Stimulated activated CD8-positive, alpha-beta memory T cell treated with anti-CD3 and anti-CD28 coated beads, Interleukin-15, amount 100 ng/mL, for 24 hours (primary cell): Measurements from ENCODE around the gene SRGAP2C.
"Not testable (repeated sequence)": the region's sequence is repeated elsewhere in the genome, so short reads cannot be mapped to it uniquely, and the experiment has no call there.

ENCODE experiments used
- DNase-seq: peaks from one replicate; pipeline ENCODE4 v3.0.0-alpha.2; 2020; ENCODE audit warnings: low read depth

Gene SRGAP2C

GRCh38 chr1:121227544-121228330 lies 43.0 kb downstream of the SRGAP2C start:
- DNase-seq: not testable (repeated sequence)

- not testable (repeated sequence) for DNase-seq
Observed at GRCh38 chr1:121230636-121231035, 45.9 kb downstream of the SRGAP2C start.

GRCh38 chr1:121232445-121233125 lies 47.8 kb downstream of the SRGAP2C start:
- DNase-seq: not testable (repeated sequence)

- not testable (repeated sequence) for DNase-seq
Observed at GRCh38 chr1:121234090-121234759, 49.5 kb downstream of the SRGAP2C start.

- not testable (repeated sequence) for DNase-seq
Observed at GRCh38 chr1:121238384-121238783, 53.6 kb downstream of the SRGAP2C start.

DNA sequence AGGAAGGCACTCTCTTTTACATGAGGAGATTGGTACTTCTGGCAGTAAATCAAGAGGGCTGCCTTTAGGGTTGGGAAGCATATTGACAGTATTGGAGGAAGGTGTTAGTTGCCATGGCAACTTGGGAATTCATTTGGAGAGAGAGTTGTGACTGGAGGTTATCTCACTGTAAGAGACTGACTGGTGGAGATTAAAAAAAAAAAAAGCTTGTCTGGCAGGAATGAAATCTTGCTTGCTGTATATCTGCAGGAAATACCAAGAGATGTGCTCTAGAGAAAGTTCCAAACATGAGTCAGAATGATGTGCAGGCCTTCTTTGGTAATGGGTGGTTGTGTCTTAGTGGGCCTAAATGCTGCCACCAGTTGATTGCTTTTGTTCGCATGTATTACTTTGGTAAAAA lies 59.1 kb downstream of the SRGAP2C start:
- DNase-seq: not testable (repeated sequence)

DNA sequence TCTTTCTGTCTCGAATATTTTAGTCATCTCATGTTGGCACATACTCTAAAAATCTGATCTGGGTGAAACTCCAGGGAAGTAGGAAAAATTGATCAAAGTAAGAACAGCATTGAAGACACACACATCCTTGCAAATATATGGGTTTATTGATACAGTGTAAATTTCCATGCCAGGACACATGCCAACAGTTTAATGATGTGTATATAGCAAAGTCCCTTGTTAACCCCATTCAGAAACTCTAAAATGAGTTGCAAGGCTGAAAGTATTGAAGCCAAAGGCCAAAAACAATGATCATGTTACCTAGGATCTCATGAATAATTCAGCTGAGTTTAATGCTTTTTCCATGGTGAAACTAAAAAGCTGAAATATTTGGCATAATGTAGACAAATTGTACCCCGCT lies 61.6 kb downstream of the SRGAP2C start:
- not testable (repeated sequence) for DNase-seq

DNA sequence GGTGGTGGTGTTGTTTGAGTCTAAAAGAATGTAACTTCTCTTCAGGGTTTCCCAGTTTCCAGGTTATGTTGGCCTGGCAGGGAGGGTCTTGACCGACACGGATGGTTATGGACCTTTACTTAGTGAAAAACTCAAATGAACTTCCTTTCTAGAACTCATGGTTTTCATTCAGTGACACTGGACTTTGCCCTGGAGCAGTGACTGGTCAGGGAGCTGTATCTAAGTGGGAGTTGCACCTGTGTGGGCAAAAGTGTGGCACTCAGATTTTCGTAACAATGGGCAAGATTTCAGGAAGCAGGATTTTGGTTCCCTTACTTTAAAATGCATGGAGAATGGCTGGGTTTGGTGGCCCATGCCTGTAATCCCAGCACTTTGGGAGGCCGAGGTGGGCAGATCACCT lies 67.9 kb downstream of the SRGAP2C start:
- not testable (repeated sequence) for DNase-seq

DNA sequence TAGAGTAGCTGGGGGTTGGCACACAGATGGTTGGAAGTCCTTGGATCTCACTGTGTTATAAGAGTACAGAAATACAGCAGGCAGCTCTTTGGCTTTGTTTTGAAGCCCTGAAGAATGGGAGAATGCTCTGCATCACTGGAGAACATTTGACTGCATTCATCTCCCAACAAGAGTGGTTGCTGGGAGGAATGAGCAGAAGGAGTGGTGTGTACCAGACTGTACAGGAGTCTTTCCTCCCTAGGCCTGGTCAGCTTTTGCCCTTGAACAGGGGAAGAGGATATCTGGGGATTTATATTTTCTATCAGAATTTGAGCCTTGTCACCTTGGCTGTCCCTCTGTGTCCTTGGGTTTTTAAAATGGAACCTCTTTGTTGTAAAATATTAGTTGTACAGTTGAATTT lies 69.8 kb downstream of the SRGAP2C start:
- not testable (repeated sequence) for DNase-seq

DNA sequence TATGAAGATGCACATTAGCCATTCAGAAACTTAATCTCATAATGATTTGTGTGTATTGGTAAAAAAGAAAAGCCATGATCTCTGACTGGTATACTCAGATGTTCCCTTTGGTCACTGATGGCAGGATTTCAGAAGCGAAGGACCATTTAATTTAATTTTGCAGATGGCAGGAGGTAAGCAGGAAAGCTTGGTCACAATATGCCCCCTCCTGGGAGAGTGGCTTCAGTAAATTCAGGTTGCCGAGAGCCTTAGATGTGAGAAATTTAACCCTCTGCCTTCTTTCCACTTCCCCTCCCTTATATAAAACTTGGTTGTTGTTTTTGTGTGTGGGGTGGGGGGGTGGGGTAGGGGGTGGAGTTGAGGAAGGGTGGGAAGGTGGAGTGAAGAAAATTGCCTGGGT lies 72.9 kb downstream of the SRGAP2C start:
- DNase-seq: not testable (repeated sequence)

- not testable (repeated sequence) for DNase-seq
Observed at GRCh38 chr1:121258134-121258533, 73.4 kb downstream of the SRGAP2C start.

GRCh38 chr1:121260205-121260604 lies 75.4 kb downstream of the SRGAP2C start:
- not testable (repeated sequence) for DNase-seq

DNA sequence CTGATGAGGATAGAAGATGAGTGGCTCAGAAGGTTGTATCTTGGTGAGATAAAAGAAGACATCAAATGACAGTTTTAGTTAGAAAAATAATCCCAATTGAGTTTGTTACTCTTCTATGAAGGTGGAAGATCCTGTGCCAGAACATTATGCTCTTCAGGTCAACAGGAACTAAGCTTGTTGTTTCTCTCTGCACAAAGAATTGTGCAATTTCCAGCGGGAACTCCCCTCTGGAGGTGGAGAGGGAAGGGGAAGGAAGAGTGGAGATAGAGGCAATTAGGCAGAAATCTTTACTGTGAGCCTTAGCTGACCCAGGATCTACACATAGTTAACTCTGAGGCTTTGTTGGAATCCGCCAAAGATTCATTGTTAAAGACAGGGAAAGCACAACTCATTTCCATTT lies 77.4 kb downstream of the SRGAP2C start:
- not testable (repeated sequence) for DNase-seq

- DNase-seq: not testable (repeated sequence)
Observed at GRCh38 chr1:121263789-121264244, 79.0 kb downstream of the SRGAP2C start.

DNA sequence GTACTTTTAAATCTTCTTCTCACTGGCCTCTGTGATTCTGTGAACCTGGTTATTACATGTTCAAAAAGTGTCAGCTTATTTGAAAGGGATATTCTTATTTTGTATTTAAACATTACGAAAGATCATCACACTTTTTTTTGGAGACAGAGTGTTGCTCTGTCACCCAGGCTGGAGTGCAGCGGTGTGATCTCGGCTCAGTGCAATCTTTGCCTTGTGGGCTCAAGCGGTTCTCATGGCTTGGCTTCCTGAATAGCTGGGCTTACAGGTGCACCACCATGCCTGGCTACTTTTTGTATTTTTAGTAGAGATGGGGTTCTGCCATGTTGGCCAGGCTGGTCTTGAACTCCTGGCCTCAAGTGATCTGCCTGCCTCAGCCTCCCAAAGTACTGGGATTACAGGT lies 82.3 kb downstream of the SRGAP2C start:
- DNase-seq: not testable (repeated sequence)

DNA sequence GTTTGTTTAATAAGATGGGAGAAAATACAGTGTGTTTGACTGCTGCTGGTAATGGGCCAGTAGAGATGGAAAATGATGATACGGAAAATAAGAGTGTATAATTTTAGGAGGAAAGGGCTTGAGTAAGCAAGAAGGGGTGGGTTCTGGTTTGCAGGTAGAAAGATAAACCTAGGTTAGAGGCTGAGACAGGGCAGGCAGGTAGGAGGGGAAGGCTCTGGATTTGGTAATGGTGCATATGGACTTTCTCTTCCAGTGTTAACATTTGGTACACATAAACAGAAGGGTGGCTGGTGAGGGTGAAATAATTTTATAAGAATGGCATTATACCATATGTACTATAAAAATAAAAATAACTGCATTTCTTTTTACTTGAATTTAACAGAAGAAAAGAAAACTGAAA lies 84.5 kb downstream of the SRGAP2C start:
- not testable (repeated sequence) for DNase-seq

DNA sequence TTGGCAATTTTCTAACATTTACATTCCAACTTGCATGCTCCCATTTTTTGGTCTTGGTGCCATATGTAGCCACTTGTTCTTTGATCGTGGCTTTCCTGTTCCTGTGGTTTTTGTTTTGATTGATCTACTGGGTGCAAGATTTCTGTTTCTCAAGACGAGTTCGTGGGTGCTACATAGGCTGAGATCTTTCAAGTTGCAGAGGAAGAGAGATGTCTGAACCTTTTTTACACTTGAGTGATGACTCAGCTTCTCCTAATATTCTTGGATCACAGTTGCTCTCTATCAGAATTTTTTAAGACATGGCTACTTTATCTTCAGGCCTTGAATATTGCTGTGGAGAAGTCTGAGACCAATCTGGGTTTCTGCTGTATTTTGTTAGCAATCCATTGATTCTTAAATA lies 85.2 kb downstream of the SRGAP2C start:
- not testable (repeated sequence) for DNase-seq

- not testable (repeated sequence) for DNase-seq
Observed at GRCh38 chr1:121271143-121271715, 86.5 kb downstream of the SRGAP2C start.

DNA sequence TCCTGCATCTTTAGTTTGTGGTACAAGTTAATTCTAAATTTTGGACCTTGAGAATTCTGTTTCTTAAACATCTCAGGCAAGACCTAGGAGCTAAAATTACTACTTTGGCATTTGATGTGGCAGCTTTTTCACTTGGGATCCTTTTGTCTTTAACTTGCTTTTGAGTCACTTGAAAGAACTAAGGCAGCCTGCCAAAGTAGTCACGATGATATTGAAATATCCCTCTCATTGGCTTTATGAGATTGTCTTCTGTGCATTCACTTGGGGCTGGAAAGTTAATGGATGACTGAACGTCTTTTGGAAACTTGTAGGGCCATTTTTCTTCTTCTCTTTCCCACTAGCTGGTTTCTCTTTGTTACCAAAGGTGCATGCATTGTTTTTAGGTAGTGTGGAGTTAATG lies 90.7 kb downstream of the SRGAP2C start:
- DNase-seq: not testable (repeated sequence)

GRCh38 chr1:121278202-121278601 lies 93.4 kb downstream of the SRGAP2C start:
- not testable (repeated sequence) for DNase-seq

- DNase-seq: not testable (repeated sequence)
Observed at GRCh38 chr1:121278777-121279547, 94.2 kb downstream of the SRGAP2C start.
